GM21717 (cell line): ENCODE data around the gene CCR9.

Experiments used
- ATAC-seq: cut with Tn5 transposase; IDR thresholded peaks from one replicate; pipeline ENCODE4 v1.9.1; 2021; ENCODE audit warnings: mild to moderate bottlenecking, moderate library complexity; ENCODE audit not compliant: unreplicated experiment

CCR9 gene

DNA sequence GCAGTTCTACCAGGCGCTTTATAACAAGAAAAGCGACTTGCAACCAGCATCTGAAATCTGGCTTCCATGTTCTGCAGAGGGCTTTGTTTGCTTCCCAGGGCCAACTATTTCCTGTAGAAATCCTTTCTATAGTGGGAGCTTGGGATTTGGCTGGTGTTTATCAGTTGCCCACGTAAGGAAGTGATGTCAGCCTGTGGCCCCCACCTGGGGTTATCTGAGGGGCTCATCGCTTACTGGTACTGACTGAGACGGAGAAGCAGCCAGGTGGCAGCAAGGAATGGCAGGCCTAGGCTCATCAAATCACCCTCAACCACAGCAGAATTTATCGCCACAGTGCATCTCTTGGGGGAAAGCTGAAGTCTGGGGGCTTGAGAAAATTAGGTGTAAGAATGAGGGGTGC, 14.6 kb upstream of the CCR9 start:
- ATAC-seq, result no peak

DNA sequence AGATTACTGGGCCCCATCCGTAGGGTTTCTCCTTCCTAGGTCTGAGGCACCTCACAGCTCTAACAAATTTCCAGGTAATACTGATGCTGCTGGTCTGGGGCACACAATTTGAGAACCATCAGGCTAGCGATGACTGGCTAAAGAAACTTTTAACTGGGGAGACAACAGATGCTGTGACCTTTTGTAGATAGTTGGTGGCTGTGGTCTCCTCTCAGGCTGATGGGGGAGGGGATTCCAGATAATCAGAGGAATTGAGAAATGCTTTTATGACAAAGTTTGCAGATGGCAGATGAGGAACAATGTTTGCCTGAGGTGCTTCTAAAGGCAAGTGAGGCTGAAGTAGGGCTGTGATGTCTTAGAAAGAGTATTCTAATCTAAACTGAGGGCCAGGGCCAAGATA, 13.8 kb upstream of the CCR9 start:
- no peak for ATAC-seq

DNA sequence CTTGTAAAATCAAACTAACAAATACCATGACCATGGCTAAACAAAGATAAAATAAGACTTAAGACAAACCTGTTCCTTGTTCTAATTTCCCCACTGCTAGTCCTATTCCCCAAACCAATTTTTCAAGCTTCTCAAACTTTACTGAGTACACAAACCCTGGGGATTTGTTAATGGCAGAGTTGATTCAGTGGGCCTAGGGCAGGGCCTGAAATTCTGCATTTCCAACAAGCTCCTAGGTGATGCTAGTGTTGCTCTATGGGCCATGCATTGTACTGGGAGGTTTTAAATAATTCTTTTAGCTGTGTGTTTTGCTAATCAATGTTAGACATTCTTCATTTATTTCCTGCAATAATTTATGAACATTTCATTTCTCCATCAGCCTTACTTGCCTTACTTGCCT, 13.3 kb upstream of the CCR9 start:
- no peak for ATAC-seq

DNA sequence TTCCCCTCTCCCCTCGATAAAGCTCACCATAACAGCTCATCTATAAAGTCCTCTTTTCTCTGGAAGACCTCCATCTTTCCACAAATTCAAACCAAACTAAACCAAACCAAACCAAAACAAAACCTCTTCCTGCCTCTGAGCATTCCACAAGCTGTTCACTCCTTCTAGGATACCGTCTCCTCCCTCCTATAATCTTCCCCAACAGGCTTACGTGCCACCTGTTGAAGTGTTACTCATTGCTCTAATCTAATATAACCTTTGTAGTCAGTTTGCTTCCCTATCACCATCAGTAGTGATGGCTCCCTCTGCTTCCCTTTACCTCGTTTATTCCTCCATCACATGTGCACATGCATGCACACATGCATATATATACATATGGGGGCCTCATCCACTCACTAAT, 12.7 kb upstream of the CCR9 start:
- ATAC-seq, result no peak

DNA sequence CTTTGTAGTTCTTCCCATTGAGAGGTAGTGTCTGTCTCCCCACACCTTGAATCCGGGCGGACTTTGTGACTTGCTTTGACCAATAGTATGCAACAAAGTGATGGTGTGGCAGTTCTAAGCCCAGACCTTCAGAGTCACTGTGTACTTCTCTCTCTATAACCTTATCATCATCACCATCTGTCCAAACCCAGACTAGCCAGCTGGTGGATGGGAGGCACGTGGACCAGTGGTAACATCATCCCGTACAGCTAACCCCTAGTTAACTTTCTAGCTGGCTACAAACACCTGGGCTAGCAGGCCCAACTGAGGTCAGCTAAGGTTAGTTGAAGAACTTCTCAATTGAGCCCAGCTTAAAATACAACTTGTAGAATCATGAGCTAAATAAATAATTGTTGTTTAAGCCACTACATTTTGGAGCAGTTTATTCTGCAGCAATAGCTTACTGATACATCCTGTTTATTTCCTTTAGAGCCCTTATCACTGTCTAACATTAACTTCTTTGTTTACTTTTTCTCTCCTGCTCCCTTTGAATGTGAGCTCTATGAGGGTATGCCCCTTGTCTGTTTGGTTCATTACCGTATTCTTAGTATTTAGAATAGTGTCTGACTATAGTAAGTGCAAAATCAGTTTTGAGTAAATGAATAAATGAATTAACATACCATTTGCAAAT, 11.5 kb upstream of the CCR9 start:
- no peak for ATAC-seq

DNA sequence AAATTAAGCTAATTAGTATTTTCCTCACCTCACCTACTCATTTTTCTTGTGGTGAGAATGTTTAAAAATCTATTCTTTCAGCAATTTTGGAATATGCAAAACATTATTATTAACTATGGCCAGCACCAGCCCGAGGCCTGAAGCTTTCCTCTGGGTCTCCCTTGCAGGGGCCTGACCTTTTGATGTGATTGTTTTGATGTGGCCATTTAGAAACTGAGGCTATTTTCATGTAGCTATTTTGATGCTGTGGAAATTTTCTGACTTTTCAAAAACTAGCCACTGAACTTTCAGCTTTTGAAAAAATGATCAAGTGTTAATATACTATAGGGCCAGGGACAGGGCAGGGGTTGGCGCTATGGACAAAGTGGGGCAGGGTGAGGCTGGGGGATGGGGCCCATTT, 8.2 kb upstream of the CCR9 start:
- ATAC-seq, result no peak

DNA sequence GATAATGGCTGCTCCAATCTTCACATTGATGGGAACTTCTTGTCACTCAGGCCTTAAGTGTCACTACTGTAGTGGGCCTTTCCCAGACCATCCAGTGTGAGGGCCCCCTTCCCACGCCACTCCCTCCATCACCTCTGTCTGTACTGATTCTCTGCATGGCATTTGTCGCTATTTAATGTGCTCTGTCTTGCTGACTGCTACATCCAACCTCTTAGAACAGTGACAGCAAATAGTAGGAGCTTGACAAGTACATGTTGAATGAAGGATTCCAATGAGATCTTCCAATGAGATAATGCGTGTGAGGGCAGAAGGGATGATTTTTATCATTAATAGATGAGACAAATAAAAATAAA, 5.6 kb upstream of the CCR9 start:
- ATAC-seq, result no peak

DNA sequence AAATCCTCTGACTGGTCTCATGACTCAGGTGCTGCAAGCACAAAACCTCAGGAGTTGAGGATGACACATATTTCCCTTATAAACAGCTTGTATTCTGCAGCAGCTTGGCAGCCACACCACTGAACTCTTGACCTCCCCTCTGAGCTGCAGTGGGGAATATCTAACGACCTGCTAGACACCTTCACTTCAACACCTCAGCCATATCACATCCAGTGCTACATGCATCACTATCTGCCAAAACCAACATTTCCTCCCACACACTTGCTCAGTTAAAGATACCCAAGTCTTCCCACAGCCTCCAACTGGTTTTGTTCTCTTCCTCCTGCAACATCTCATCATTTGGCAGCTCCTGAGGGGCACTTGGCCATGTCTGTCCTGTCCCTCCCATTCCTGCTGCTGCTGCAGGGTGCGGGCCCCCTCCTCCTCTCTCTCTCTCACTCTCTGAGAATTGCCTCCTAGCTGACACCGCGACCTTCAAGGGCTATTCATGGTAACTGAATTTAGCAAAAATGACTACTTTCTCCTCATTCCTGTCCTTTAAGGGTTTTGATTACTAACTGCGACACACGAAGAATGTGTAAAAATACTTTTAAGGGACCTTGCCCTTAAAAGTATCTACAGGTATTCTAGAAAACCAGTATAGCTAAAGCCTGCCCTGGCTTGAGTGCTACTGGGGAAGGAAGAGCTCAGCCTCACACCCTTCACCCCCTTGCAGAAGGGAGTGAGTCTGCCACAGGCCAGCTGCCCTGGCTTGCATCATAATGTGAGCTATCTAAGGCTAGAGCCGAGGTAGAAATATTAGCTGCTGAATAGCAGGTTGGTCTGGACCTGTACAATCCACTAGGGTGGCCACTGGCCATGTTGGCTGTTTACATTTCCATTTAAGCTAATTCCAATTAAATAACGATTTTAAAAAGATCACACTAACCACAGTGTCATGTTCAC, 5.0 kb upstream of the CCR9 start:
- no peak for ATAC-seq

DNA sequence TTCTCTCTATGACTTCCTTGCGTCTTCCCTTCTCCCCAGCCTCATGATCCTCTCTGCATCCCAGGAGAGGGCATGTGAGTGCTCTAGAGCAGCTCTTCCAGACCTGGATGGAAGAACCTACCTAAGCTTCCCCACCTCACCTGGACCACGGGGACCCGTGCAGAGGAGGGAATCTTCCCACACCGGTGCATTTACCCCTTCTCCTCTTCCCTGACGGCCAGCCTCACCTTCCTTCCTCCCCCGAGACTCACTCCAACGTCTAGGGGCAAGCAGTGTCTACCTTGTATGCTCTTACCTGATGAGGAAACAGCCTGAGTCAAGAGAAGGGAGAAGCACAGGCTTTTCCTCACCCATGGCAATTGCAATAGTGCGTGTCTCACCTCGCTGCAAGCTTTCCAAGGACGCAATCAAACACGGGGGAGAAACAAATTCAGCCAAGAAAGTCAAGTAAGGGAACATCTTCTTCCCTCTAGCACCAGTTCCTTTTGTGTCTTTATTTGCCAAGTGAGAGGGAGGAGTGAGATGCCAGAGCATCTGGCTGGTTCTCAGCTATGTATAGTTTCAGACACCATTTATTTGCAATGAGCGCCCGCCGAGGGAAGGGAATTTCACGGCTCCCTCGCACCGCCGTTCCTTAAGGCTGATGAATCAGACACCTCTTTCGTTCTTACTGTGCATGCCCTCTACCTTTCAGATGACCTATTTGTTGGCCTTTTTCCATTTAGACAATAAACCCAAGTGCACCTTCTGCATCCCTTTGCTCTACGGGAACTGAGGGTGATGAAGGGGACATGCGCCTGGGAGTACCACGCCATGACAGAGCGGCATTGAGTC, 1.8 kb upstream of the CCR9 start:
- ATAC-seq, result no peak

DNA sequence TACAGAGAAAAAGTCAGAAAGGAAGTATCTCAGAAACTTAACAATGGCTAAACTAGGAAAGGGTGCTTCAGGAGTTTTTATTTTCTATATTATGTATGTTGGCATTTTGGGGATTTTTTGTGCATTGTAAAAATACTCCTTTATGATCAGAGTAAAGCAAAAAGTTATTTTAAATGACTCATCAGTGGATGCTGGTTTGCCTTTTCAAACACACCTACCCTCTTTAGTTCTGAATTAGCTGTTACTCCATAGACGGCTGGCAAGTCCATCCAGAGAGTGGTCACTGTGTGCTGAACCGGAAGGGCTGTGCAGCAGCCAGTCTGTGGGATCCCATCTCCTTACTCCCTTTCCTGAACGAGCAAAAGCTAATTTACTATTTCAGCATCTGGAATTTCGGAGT, 942 bp downstream of the CCR9 start:
- no peak for ATAC-seq

DNA sequence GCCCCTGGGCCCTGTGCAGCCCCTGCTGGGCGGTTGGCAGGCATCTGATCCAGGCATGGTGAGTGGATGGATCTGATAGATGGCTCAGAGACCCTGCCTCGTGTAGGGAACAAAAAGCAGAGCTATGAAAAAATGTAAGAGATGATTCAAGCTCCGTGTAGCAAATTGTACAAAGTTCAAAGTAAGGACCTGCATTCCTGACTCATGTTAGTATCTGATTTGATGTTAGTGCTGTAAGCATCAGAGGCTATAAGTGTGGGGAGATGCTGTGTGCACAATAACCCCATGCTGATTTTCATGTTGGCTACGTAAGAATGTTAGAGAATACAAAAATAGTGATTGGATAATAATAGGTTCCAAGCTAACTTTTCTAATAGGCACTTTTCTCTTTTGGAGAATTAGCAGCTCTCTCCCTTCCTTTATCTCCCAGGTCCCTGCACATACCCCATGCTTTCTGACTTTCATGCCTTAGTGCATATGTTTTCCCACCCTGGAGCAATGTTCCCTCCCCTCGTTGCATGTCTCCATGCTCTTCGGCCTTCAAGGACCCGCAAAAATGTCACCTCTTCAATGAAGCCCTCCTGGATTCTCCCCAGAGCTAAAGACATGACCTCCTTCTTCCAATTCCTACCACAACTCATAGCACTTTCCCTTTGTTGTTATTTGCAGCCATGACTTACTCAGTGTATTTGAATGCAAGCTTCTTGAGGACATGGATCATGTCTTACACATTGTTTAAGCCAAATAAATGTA, 1.6 kb downstream of the CCR9 start:
- no peak for ATAC-seq

DNA sequence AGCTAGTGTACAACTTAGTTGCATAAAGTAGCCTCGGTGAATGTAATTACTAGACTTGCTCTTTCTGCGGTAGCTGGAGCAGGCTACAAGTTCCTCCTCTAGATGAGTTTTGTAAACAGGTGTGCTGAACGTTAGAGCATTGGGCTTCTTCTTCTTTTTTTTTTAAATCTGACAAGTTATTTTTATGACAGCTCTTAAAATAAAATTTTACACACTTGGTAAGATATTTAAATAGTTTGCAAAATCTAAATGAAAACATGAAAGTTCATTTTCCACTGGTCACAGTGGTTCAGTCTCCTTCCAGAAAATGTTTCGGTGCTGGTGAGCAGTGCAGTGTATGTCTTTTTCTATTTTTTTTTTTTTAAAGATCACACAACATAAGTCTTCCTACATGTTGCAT, 3.0 kb downstream of the CCR9 start:
- no peak for ATAC-seq

DNA sequence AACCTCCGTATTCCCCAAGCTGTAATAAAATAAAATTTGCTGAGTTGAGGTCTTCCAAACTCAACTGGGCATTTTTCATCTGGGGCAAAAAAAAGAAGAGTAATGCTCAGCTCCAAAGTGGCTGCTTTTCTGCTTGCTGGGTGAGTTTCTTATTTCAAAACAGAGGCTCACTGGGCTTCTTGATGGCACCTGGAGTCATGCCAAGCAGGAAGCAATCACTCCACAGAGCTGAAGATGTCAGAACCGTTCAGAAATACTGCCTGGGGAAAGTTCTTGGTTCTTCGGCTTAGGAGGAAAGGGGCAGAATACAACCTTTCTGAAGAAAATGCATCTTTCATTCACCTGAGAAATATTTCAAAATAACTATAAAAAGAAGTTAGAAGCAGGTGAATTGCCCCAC, 4.1 kb downstream of the CCR9 start:
- no peak for ATAC-seq

DNA sequence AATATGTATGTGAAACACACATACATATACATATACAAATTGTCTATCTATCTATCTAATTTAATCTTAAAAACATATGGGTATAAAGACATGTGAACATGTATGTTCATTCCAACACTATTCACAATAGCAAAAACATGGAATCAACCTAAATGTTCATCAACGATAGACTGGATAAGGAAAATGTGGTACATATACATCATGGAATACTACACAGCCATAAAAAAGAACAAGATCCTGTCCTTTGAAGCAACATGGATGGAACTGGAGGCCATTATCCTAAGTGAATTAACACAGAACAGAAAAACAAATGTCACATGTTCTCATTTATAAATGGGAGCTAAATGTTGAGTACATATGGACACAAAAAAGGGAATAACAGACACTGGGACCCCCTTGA, 5.8 kb downstream of the CCR9 start:
- ATAC-seq, result no peak

DNA sequence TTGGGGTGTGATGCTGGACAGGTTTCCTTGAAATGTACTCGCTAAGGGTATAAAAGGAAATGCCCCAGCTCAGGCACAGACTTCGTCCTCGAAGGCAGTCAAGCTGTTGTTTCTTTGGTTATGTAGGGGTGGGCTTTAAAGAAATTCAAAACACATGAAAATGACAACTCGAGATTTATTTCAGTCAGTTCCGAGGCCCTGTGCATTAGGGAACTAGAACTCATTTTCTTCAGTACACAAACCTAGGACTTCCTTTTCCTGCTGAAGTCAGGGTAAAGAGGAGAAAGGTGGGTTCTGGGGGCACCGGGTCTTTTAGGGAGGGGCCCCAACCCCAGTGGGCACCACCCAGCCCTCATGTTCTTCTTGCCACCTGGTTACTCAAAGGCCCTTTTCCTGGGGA, 7.7 kb downstream of the CCR9 start:
- ATAC-seq, result no peak

DNA sequence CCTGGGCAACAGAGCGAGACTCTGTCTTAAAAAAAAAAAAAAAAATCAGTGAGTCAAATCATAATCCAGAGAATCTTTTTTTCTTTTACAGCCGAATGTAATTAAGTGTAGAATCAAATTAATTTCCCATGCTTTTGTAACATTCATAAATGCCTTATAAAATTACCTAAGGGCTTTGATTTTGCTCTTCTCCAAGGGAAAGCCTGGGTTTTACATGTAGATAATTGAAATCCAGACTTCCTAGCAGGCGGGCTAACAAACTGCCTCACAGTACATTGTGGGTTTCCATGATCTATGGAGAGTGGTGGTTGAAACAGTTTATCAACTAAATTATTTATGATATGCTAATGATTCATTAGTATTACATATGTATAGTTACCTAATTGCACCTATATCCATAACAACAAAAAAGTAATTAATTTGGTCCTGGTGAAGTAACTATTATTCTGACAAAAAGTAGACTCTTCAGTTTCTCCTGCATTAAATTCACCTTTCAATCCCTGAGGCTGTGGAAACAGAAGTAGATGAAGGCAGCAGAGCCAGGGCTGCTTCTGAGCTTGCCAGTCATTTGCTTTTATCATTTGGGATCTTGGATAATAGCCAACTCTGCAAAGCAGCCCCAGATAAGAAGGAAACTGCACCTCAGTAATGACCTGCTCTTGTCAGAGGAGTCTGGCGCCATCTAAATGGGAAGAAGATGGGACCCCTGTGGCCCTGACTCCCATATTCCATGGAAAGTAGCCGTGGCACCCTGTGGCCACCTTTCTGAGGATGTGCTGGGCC, 9.5 kb downstream of the CCR9 start:
- no peak for ATAC-seq

DNA sequence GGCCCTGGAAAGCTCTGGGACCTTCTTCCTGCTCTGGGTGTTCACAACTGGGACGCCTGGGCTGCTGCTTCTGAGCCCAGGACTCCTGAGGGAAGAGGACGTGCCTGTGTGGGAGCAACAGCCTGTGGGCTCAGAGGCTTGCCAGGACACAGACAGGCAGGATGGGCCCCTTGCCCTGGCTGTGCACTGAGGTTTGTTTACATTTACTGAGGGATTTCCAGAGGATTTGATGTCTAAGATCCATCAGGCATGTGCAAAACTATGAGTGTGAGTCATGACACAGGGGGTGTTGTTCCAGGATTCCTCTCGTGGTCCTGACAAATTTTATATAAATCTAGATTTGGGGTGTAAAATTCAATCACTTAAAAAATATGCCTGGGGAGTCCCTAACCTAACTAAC, 10.6 kb downstream of the CCR9 start:
- ATAC-seq, result no peak

DNA sequence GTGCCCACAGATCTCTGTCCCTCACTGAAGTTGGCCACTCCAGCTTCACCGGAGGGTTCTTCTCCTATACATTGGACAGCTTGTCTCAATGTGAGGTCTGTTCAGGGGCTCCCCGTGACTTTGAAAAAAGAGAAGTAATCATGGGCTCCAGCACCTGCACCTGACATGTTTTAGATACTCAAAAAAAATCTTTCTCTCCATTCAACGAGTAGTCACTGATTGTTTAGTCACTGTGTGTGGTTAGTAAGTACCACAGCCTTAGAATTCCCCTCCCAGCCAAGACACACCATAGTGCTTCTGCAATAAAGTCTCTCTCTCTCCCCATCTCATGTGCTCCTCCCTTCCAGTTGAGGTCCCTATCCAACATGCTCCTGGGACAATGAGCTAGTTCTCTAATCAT, 18.6 kb downstream of the CCR9 start:
- ATAC-seq, result no peak

DNA sequence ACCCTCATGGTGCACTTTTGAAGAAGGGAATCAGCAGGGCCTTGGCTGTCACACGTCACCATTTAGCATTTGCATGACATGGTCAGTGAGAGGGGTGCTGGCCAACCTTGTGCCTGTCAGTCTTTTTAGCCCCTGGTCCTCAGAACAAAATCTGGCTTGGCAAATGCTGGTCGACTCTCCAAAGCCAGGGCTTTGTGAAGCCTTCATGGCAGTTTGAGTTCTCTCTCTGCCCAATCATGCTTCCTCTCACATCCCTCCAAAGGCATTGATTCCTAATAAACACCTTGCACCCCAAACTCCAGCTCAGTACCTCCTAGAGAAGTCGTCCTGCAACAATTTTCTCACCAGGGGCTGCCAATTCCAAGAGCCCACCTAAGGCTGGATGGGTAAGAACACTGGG, 19.4 kb downstream of the CCR9 start:
- ATAC-seq, result no peak

DNA sequence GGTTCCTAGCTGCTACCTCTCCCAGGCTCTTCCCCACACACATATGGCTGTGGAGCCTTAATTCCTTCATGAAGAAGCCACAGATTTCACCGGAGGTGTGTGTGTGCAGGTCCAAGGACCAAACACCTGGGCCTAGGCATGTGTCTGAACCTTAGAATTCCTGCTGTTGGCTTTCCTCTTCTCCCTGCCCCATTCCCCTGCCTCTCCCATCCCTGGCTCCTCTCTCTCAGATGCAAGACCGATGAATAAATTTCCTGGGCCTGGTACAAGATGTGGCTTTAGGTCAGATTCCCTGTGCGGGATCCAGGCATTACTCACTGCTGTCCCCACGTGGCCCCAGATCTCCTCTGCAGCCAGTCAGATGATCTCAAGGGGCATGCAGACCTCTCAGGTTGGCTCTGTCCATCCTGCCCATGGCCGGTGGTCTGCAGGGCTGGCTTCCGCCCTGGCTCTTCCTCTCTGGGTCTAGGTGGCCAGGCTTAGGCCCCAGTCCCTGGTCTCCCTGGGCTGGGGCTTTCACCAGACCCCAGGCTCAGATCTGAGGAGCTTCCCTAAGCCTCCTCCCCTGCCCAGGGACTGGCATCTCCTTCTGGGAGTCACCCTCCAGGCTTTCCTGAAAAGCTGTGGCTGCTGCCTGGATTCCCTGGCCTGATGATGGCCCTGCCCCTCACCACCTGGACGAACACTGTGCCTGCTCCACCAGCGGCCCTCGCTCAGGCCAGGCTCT, 20.5 kb downstream of the CCR9 start:
- ATAC-seq, result no peak
